NCI-H446 treated with DMSO at 0.1 percent for 48 hours (cell line): ENCODE data around the gene ANKUB1.
"Not testable (repeated sequence)": the region's sequence is repeated elsewhere in the genome, so short reads cannot be mapped to it uniquely, and the experiment has no call there.

ENCODE experiments used
- DNase-seq: peaks from one replicate; lab custom pipeline; 2025; lab: John Stamatoyannopoulos, UW

ANKUB1 gene

GRCh38 chr3:149792452-149793270 is at the start of gene ANKUB1:
TSS of gene ANKUB1 (minus strand) at chr3:149792554. CDS start at chr3:149792366, 188 bp downstream.
- no peak for DNase-seq

GRCh38 chr3:149839896-149840295 is 47.5 kb upstream of the ANKUB1 start:
- DNase-seq = no peak

GRCh38 chr3:149839469-149839868 is 47.1 kb upstream of the ANKUB1 start:
- not testable (repeated sequence) for DNase-seq

- DNase-seq = not testable (repeated sequence)
These were observed 46.1 kb upstream of the ANKUB1 start for GRCh38 chr3:149838491-149838890.

GRCh38 chr3:149833241-149833640 is 40.9 kb upstream of the ANKUB1 start:
- DNase-seq = no peak

GRCh38 chr3:149832086-149832485 is 39.7 kb upstream of the ANKUB1 start:
- DNase-seq = no peak

- DNase-seq = no peak
These were observed 39.0 kb upstream of the ANKUB1 start for GRCh38 chr3:149831321-149831720.

- no peak for DNase-seq
These were observed 38.5 kb upstream of the ANKUB1 start for GRCh38 chr3:149830902-149831301.

GRCh38 chr3:149829631-149830030 is 37.3 kb upstream of the ANKUB1 start:
- not testable (repeated sequence) for DNase-seq

- DNase-seq = no peak
These were observed 36.0 kb upstream of the ANKUB1 start for GRCh38 chr3:149828390-149828789.

- no peak for DNase-seq
These were observed 34.3 kb upstream of the ANKUB1 start for GRCh38 chr3:149826636-149827035.

- DNase-seq = no peak
These were observed 27.8 kb upstream of the ANKUB1 start for GRCh38 chr3:149820183-149820582.

- no peak for DNase-seq
These were observed 27.1 kb upstream of the ANKUB1 start for GRCh38 chr3:149819432-149819831.

- DNase-seq = no peak
These were observed 24.6 kb upstream of the ANKUB1 start for GRCh38 chr3:149816986-149817385.

- DNase-seq = no peak
These were observed 24.0 kb upstream of the ANKUB1 start for GRCh38 chr3:149816311-149816710.

GRCh38 chr3:149815728-149816127 is 23.4 kb upstream of the ANKUB1 start:
- DNase-seq = no peak

- DNase-seq = no peak
These were observed 23.0 kb upstream of the ANKUB1 start for GRCh38 chr3:149815321-149815720.

GRCh38 chr3:149813367-149814281 is 21.3 kb upstream of the ANKUB1 start:
- DNase-seq = no peak

- DNase-seq = peak; percentile 94
These were observed 20.4 kb upstream of the ANKUB1 start, which contains the start of gene RNF13 for GRCh38 chr3:149812606-149813366. TSS of gene RNF13 (plus strand) at chr3:149813215. CDS start at chr3:149846027, 32,812 bp downstream.

- DNase-seq = no peak
These were observed 19.8 kb upstream of the ANKUB1 start for GRCh38 chr3:149812165-149812605.

- DNase-seq = no peak
These were observed 18.5 kb upstream of the ANKUB1 start for GRCh38 chr3:149810846-149811245.

GRCh38 chr3:149809699-149810098 is 17.3 kb upstream of the ANKUB1 start:
- no peak for DNase-seq
